HUDEP-2 (cell line): ENCODE results near the gene NUTF2.
"Not testable (repeated sequence)": the region's sequence is repeated elsewhere in the genome, so short reads cannot be mapped to it uniquely, and the experiment has no call there.

ENCODE experiments used
- DNase-seq, 76 experiments: peaks; one replicate each; lab custom pipeline; 2025; ENCODE audit not compliant: unreplicated experiment in 76 of 76; lab: John Stamatoyannopoulos, UW

NUTF2 gene

DNA sequence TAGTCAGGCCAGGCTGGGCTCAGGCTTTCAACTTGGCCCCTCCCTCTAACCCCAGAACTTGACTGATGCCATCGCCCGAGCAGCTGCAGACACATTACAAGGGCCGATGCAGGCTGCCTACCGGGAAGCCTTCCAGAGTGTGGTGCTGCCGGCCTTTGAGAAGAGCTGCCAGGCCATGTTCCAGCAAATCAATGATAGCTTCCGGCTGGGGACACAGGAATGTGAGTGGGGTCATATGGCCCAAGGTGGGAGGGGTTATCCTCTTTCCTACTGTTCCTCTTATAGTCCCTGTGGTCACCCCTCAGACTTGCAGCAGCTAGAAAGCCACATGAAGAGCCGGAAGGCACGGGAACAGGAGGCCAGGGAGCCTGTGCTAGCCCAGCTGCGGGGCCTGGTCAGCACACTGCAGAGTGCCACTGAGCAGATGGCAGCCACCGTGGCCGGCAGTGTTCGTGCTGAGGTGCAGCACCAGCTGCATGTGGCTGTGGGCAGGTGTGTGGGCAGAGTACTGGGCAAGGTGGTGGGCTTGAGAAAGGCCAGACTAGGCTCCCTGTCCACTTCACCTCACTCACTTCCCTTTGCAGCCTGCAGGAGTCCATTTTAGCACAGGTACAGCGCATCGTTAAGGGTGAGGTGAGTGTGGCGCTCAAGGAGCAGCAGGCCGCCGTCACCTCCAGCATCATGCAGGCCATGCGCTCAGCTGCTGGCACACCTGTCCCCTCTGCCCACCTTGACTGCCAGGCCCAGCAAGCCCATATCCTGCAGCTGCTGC is 35.8 kb downstream of the NUTF2 start:
- no peak for DNase-seq

DNA sequence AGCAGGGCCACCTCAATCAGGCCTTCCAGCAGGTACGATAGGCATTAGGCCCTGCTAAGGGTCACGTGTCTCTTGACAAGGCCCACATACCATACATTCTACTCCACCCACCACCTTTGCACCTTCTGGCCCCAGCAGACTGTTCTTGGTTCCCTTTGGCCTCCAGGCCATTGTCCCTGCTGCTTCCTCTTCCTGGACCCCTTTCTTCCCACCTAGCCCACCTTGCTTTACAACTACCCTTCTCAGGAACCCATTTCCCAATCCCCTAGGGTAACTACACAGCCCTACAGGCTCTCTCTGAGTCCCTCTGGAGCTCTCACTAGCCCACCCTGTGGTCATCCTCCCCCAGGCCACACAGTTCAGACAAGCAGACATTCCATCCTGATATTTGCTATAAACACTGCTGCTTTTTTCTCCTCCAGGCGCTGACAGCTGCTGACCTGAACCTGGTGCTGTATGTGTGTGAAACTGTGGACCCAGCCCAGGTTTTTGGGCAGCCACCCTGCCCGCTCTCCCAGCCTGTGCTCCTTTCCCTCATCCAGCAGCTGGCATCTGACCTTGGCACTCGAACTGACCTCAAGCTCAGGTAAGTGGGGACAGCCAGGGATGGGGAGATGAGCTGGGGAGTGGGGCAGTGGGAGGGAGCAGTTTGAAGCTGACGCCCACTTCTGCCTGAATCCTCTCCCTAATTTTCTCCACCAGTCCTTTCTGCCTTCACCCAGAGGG is 36.6 kb downstream of the NUTF2 start:
- peak in 1 of 76 experiments; percentile 41 for DNase-seq

DNA sequence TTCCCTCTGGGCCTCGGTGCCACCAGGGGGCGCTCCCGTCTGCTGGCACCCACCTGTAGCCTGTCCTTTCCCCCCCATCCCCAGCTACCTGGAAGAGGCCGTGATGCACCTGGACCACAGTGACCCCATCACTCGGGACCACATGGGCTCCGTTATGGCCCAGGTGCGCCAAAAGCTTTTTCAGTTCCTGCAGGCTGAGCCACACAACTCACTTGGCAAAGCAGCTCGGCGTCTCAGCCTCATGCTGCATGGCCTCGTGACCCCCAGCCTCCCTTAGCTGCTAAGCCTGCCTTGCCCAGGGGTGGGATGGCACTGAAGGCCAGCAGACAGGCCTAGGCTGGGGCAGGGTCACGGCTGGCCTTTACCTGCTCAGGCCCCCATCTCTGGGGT is 37.1 kb downstream of the NUTF2 start:
- DNase-seq, result peak in 51 of 76 experiments; percentile 8 to 64 (median 37)

DNA sequence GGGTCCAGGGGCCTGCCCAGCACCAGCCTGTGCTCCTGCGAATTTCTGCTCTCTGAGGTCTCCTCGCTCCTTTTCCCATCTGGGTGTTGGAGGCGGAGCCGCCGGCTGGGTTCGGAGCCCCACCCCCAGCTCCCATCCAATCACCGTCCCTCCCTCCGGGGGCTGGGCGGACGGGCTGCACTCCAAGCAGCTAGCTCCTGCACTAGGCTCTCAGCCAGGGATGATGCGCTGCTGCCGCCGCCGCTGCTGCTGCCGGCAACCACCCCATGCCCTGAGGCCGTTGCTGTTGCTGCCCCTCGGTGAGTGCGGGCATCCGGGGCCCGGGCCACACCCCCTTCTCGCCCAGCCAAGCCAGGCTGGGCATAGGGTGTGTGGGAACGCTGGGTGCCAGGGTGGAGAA is 38.0 kb downstream of the NUTF2 start, which contains the start of gene NRN1L:
Gene NRN1L (plus strand): TSS at position 202 of the 400 bp plus-strand sequence. CDS start 19 bp downstream, at position 221.
- peak in 2 of 76 experiments; percentile 10 to 11 for DNase-seq

DNA sequence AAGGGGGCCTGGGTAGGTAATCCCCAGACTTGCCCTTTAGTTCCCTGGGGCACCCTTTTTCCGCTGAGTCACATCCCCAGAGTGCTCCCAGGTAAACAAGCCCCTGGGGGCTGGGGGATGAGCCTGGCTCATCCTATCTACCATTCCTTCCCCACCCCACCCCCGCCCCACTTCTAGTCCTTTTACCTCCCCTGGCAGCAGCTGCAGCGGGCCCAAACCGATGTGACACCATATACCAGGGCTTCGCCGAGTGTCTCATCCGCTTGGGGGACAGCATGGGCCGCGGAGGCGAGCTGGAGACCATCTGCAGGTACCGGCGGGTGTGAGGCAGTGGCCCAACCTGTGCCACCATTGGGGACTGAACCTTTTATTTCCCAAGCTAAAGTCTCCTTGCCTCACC is 38.8 kb downstream of the NUTF2 start:
- no peak for DNase-seq

DNA sequence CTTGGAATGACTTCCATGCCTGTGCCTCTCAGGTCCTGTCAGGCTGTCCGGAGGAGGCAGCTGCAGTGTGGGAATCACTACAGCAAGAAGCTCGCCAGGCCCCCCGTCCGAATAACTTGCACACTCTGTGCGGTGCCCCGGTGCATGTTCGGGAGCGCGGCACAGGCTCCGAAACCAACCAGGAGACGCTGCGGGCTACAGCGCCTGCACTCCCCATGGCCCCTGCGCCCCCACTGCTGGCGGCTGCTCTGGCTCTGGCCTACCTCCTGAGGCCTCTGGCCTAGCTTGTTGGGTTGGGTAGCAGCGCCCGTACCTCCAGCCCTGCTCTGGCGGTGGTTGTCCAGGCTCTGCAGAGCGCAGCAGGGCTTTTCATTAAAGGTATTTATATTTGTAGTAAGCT is 39.2 kb downstream of the NUTF2 start:
- DNase-seq, result no peak

DNA sequence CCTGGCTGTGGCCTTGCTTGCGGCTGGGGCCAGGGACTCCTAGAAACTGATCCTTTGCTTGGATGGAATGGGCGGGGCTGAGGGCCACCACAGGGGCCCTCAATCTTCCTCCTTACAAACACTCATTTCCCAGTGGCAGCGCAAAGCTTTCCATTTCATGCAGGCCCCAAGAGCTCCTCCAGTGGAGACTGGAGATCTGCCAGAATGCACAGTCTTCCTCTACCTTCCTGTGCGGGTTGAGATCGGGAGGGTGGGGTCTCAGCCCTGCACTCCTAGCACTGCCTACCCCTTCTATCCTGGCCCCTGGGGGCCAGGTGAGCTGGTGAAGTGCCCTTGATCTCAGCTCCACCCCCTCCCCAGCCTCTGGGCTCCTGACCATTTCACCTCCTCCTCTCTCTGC is 39.7 kb downstream of the NUTF2 start:
- no peak for DNase-seq

DNA sequence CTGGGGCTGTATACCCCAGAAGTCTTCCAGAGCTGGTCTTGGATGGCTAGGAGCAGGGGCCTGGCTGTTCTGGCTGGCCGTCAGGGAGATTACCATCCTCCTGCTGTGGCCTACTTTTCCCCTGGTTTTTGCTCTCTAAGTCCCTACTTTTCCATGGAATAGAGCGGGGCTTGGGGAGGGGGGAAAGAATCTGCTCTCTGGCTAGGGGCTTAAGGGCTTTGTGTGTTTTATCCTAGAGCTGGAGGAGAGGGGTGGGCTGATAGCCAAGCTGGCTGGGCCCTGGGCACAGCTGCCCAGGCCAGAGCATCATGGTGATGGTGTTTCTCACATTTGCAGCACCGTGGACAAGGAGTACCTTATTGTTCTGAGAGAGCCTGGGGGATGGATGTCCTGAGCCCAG is 41.6 kb downstream of the NUTF2 start:
- no peak for DNase-seq

DNA sequence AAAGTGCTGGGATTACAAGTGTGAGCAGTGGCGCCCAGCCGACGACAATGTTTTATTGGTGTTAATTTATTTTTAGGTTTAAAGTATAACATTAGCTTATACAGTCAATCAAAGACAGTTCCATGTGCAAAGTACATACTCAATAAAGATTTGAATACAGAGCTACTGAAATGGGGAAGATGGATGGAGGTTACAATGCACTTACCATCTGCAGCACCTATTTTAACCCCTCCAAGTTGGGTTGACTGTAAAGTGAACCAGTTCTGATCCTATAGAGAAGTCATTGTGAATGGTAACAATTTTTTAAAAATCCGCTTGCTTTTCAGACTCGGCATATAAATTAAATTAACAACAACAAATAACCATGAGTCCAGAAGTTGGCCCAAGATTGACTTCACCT is 45.6 kb downstream of the NUTF2 start:
- no peak for DNase-seq

DNA sequence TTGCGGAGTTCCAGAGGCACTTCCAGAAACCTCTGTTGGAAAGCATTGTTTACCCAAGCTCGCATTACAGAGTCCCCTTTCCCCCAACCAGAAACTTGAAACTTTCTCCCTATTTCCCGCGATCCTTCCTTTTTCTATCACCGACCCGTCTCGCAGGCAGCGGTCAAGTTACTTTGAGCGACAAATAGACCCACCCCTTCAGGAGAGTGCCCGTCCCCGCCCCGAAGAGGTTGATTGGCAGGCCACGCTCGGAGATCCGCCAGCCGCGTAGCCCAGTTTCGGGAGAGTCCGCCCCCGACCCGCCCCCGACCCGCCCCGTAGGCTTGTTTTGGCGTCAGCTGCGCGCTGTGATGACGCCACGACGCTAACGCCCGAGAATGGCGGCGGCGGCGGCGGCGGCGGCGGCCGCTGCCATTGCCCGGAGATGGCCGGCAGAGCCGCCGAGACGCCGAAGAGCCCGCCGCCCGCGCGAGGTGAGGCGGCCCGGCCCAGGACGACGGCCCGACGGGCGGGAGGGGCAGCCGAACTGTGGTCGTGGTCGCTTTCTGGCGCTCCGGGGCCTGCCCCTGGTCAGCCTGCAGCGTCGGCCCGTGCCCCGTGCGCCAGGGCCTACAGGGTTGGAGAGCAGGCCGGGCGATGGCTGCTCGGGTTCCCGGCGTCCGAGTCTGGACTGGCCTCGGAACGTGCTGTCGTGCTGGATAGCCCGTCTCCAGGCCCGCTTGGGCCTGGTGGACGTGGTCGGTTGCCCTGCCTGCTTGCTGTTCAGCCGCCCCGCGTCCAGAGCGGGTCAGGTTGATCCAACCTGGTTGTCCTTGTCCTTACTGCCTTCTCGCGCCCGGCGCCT is 46.4 kb downstream of the NUTF2 start, which contains the start of gene PSKH1:
Gene PSKH1 (plus strand): TSS at position 356 of the 844 bp plus-strand sequence. CDS start 15,496 bp downstream, outside the sequence.
- peak in 74 of 76 experiments; percentile 53 to 98 (median 92) for DNase-seq

DNA sequence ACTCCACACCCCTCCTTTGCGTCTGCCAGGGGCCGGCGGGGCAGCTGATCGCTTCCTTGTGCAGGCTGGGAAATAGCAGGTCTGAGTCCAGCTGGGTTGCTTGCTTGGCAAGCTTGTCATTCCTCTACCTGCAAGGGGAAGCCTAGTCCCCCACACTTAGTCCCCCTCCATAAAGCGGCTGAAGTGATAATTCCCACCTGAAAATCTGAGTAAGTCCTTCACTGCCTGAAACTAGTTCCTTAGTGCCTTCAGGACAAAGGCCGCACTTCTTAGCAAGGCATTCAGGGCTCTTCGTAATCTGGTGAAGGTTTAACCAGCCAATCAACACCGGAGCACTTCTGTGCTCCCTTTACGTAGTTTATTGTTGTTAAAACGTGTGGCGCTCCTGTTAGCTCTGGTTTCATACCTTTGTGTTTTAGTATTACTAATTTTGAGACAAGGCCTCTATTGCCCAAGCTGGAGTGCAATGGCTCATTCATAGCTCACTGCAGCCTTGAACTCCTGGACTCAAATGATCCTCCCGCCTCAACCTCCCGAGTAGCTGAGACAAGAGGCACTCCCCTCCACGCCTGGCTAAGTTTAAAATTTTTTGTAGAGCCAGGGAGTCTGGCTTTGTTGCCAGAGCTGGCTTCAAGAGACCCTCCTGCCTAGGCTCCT is 47.1 kb downstream of the NUTF2 start:
- DNase-seq, result peak in 4 of 76 experiments; percentile 2 to 28 (median 16)

DNA sequence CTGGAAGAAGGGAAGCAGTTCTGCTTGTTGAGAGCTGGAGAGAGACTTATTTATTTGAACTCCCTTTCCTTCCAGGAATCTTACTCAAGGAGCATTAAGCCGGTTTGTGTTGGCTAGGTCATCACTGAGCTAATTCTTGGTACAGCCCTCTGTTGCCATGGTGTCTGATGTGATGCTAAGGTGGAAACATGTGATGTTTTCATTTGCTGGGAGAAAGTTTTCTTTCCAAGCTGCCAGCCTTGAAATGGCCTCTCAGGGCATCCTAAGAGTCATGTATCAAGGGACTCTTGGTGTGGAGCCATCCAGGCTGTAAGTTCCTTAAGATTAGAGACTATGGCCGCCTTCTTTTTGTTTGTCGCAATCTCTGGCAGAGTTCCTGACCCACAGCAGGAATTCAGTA is 50.5 kb downstream of the NUTF2 start:
- no peak for DNase-seq

DNA sequence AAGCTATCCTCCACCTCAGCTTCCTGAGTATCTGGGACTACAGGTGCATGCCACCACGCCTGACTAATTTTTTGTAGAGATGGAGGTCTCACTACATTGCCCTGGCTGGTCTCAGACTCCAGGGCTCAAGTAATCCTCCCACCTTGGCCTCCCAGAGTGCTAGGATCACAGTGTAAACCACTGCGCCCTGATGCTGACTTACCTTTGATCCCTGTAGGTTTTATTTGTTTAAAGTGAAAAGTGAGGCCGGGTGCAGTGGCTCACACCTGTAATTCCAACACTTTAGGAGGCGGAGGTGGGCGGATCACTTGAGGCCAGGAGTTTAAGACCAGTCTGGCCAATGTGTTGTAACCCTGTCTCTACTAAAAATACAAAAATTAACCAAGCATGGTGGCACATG is 55.0 kb downstream of the NUTF2 start:
- DNase-seq, result no peak

DNA sequence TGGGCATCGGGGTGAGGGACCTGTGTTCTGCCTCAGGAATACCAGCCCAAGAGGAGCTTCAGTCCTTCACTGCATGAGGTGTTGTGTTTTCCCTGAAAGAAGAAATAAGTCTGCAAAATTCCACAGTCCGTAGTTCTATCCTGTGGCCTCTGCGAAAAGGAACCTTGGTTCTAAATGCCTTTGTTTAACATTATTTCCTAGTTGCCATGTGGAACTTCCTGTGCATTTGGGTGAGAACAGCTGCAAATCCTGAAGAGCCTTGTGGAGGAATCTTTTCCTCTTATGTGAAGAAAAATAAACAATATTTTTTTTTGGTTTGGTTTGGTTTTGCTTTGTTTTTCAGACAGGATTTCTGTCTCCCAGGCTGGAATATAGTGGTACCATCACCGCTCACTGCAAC is 56.1 kb downstream of the NUTF2 start:
- no peak for DNase-seq

DNA sequence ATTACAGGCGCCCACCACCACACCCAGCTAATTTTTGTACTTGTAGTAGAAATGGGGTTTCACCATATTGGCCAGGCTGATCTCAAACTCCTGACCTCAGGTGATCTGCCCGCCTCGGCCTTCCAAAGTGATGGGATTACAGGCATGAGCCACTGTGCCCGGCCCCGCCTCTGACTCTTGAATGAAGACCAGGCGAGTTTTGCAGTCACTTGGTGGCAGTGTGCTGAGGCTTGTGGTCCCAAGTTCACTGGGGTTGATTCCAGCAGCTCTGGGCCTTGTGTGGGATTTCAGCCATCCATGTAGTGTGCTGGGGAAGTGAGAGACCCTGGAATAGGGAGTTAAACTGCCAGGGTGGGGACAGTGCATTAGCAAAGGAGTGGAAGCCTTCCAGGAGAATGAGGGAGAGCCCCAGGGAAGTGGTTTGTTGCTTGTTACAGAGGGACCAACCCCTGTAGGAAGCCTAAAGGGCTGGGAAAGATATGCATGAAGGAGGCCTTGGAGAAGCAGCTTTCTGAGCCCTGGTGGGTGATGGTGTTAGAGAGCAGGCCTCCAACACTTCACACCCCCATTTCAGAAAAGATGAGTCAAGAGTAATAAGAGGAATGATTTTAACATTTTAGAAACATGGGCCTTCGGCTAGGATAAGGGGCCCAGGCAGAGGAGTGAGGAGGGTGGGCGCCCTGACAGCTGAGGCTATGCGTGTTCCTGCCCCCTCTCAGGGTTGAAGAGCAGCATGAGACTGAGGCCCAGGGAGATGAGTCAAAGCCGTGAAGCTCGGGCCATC is 60.9 kb downstream of the NUTF2 start:
- DNase-seq, result no peak

DNA sequence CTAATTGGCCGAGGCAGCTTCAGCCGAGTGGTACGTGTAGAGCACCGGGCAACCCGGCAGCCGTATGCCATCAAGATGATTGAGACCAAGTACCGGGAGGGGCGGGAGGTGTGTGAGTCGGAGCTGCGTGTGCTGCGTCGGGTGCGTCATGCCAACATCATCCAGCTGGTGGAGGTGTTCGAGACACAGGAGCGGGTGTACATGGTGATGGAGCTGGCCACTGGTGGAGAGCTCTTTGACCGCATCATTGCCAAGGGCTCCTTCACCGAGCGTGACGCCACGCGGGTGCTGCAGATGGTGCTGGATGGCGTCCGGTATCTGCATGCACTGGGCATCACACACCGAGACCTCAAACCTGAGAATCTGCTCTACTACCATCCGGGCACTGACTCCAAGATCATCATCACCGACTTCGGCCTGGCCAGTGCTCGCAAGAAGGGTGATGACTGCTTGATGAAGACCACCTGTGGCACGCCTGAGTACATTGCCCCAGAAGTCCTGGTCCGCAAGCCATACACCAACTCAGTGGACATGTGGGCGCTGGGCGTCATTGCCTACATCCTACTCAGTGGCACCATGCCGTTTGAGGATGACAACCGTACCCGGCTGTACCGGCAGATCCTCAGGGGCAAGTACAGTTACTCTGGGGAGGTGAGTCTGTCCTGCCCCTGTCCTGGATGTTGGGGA is 62.5 kb downstream of the NUTF2 start:
- no peak for DNase-seq

DNA sequence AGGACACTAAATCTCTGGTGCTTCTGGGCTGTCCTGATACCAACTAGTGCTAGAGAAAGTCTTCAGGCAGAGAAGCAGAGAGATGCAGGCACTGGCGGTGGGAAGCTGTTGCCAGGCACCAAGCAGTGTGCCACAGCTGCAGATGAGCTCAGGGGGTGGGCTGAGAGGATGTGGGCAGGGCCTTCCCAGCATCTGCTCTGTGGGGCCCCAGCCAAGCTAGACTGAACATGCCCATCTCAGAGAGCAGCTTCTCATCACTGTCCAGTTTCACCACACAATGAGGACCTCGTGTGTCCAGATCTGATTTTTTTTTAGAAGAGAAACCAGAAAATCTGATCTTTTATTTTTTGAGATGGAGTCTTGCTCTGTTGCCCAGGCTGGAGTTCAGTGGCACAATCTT is 63.4 kb downstream of the NUTF2 start:
- no peak for DNase-seq

DNA sequence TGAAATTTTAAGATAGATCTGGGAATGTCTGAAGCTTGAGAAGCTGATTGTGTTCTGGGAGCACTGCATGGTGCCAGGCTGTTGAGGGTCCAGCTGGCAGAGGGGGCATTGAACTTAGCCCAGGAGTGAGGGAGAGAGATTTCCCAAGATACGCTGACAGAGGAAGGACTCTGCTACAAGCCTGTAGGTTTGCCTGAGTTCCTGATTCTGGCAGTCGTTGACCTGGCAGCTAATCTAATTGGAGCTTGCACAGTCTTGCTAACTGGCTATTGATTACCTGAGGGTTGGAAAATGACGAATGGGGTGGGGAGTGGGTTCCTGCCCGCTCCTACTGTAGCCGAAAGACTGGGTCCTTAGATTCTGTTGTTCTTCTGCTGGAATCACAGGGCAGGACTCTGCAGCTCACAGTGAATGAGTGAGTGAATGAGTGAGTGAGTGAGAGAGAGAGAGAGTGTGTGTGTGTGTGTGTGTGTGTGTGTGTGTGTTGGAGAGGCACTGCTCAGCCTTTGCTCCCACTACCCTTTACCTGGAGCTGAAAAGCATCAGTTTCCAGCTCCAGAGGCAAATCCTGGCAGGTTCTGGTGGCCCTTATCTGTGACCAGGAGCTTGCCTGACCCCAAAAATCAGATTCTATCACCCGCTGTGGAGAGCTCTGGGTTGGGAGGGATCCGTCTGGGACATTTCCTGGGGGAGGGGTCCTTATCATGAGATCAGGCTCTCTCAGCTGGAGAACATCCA is 68.2 kb downstream of the NUTF2 start:
- no peak for DNase-seq

DNA sequence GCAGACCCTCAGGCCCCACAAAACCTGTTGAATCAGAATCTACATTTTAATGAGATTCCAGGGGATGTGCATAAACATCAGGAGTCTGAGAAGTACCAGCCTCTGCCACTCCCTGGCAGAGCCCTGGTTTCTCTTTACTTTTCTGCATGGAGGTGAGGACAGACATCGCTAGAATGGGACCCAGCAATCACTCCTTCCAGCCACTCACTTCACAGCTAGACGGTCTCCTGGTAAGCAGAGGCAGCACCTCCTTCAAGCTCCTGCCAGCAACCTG is 68.7 kb downstream of the NUTF2 start:
- DNase-seq, result not testable (repeated sequence)
